Measurements from ENCODE around the gene INPP5A. TPM values are rescaled to one million over a fixed set of nuclear protein-coding genes. Genes with fewer than 3 reads are reported as not detected.

The INPP5A gene
- total and polyA plus RNA-seq, 2 experiments from 2014 or later: 41.2 to 53.6 TPM

DNA sequence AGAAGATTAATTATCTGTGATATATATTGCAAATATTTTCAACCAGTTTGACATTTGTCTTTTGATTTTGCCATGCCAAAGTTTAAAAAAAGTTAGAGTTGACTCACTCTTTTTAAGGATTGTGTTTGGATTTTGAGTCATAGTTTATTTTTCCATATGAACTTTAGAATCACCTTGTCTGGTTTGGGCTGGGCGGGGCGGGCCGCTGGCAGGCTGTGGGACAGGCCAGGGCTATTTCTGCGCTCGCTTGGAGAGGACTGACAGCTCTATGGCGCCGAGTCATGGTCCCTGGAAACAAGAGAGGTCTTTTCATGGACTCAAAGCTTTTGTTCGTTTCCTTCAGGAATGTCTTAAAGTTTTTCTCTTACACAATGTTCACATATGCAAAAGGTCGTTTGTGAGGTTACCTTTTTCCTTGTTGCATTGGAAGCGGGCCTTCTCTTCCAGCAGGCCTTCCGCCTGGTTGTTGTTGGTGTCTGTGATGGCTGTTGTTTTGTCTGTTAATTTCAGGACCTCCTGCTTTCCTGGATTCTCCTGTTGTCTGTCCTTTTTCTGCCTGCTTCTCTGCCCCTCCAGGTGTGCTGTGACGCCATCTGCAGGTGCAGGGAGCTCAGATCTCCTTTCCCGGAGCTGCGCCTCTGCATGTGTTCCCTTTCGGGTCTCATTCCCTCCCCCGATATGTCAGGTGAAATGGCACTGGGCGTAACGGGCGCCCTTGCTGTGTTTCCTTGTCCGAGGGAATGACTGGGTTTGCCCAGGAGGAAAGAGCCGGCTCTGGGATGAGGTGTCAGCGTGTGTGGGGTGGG, 53.8 kb downstream of the INPP5A start:
- H3K9me2 ChIP-seq (replicated peaks; ENCODE audit: insufficient read depth): no peaks in the 10 kb centered on the region
- peak; percentile 75 for DNase-seq (ENCODE audit: low spot score)
- H4K20me1 ChIP-seq (ENCODE audit: insufficient read depth, poor library complexity, severe bottlenecking): peaks cover 8% of the 10 kb centered on the region

DNA sequence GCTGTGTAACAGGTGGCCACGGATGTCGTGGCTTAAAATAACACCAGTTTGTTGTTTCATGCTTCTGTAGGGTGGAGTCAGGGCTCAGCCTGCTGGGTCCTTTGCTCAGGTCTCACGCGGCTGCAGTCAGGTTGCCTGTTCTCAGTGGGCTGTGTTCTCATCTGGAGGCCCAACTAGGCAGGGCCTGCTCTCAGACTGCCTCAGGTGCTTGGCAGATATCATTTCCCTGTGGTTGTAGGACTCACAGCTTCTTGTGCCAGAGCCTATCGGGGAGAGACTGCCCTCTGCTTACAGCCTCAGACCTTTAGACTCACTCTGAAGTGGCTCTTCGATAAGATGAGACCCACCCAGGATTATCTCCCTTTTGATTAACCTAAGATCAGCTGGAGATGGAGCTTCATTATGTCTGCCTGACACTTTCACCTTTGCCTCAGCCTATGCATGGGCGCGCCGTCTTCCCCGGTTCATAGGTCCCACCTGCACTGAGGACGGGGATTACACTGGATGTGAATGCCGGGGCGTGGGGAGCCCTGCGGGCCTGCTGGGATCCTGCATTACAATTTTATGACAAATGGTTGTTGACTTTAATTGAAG, 55.3 kb downstream of the INPP5A start:
- Histone ChIP-seq H3K9me2 (replicated peaks; ENCODE audit: insufficient read depth) (no peaks in the 10 kb centered on the region), H2AFZ (no peak overlapping the region), H3K27ac (peak overlapping the region; percentile 88), H4K20me1 (ENCODE audit: insufficient read depth, poor library complexity, severe bottlenecking) (peaks cover 8% of the 10 kb centered on the region), H3K4me3 (no peak overlapping the region), H3K36me3 (replicated peaks; ENCODE audit: insufficient read depth, low read depth) (no peaks in the 10 kb centered on the region), H3K4me2 (peak overlapping the region; percentile 58), H3K27me3 (no peaks in the 10 kb centered on the region), H3K4me1 (ENCODE audit: insufficient read depth) (peaks cover 30% of the 10 kb centered on the region), H3K79me2 (peaks cover 96% of the 10 kb centered on the region), H3K9me3 (ENCODE audit: low read depth) (no peaks in the 10 kb centered on the region)
- 88% methylated on average over 14 of the region's 14 CpGs for WGBS (ENCODE audit: low lambda C conversion rate, missing lambda C conversion rate)
- DNase-seq (ENCODE audit: low spot score): no peak
- TF ChIP-seq, protein P1, sequence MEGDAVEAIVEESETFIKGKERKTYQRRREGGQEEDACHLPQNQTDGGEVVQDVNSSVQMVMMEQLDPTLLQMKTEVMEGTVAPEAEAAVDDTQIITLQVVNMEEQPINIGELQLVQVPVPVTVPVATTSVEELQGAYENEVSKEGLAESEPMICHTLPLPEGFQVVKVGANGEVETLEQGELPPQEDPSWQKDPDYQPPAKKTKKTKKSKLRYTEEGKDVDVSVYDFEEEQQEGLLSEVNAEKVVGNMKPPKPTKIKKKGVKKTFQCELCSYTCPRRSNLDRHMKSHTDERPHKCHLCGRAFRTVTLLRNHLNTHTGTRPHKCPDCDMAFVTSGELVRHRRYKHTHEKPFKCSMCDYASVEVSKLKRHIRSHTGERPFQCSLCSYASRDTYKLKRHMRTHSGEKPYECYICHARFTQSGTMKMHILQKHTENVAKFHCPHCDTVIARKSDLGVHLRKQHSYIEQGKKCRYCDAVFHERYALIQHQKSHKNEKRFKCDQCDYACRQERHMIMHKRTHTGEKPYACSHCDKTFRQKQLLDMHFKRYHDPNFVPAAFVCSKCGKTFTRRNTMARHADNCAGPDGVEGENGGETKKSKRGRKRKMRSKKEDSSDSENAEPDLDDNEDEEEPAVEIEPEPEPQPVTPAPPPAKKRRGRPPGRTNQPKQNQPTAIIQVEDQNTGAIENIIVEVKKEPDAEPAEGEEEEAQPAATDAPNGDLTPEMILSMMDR (IDR thresholded peaks at IDR 0.05; ENCODE audit: poor library complexity): no peak
- TF ChIP-seq EZH2 (IDR thresholded peaks at IDR 0.05; ENCODE audit: borderline replicate concordance) (no peak), EZH2phosphoT487 (IDR thresholded peaks at IDR 0.05; ENCODE audit: low read depth, severe bottlenecking, unreplicated experiment) (no peak)

More for the DNA sequence above, 53.8 kb downstream of the INPP5A start:
- Histone ChIP-seq H3K27me3 (no peaks in the 10 kb centered on the region), H3K79me2 (peaks cover 96% of the 10 kb centered on the region), H3K9me3 (ENCODE audit: low read depth) (no peaks in the 10 kb centered on the region), H3K4me1 (ENCODE audit: insufficient read depth) (peaks cover 29% of the 10 kb centered on the region), H3K36me3 (replicated peaks; ENCODE audit: insufficient read depth, low read depth) (no peaks in the 10 kb centered on the region), H2AFZ (no peak overlapping the region), H3K4me2 (peak overlapping the region; percentile 58), H3K4me3 (no peak overlapping the region), H3K27ac (peak overlapping the region; percentile 88)
- TF ChIP-seq, protein P1 (IDR thresholded peaks at IDR 0.05; ENCODE audit: poor library complexity): no peak
- TF ChIP-seq EZH2 (IDR thresholded peaks at IDR 0.05; ENCODE audit: borderline replicate concordance) (no peak), EZH2phosphoT487 (IDR thresholded peaks at IDR 0.05; ENCODE audit: low read depth, severe bottlenecking, unreplicated experiment) (no peak)
- whole genome bisulfite sequencing (ENCODE audit: low lambda C conversion rate, missing lambda C conversion rate): 72% methylated on average over 22 of the region's 22 CpGs

DNA sequence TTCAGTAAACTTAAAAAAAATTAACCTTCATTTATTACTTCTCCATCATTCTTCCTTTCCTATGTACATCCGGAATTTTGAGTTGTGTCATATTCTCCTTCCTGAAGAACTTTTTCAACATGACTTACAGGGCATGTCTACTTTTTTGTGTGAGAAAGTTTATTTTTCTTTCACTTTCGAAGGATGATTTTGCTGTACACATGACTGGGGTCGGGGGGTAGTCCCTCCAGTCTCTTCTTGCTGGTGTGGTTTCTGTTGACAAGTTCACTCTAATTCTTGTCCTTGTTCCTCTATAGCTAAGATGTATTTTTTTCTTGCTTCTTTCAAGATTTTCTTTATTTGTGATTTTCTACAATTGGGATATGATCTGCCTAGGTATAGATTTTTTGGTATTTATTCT, 55.8 kb downstream of the INPP5A start:
- Histone ChIP-seq H3K4me1 (ENCODE audit: insufficient read depth) (peaks cover 30% of the 10 kb centered on the region), H3K27ac (peak overlapping the region; percentile 88), H3K4me3 (no peak overlapping the region), H2AFZ (no peak overlapping the region), H3K27me3 (no peaks in the 10 kb centered on the region), H3K4me2 (peak overlapping the region; percentile 58), H3K9me2 (replicated peaks; ENCODE audit: insufficient read depth) (no peaks in the 10 kb centered on the region), H4K20me1 (ENCODE audit: insufficient read depth, poor library complexity, severe bottlenecking) (peaks cover 8% of the 10 kb centered on the region), H3K36me3 (replicated peaks; ENCODE audit: insufficient read depth, low read depth) (no peaks in the 10 kb centered on the region), H3K9me3 (ENCODE audit: low read depth) (no peaks in the 10 kb centered on the region), H3K79me2 (peaks cover 96% of the 10 kb centered on the region)
- TF ChIP-seq EZH2 (IDR thresholded peaks at IDR 0.05; ENCODE audit: borderline replicate concordance) (no peak), EZH2phosphoT487 (IDR thresholded peaks at IDR 0.05; ENCODE audit: low read depth, severe bottlenecking, unreplicated experiment) (no peak)
- TF ChIP-seq, protein P1 (IDR thresholded peaks at IDR 0.05; ENCODE audit: poor library complexity): no peak
- no peak for DNase-seq (ENCODE audit: low spot score)
- 89% methylated on average over 3 of the region's 3 CpGs for WGBS (ENCODE audit: low lambda C conversion rate, missing lambda C conversion rate)
